ENCODE results near the gene INHBC. TPM values are rescaled to one million over a fixed set of nuclear protein-coding genes. Genes with fewer than 3 reads are reported as not detected.

Gene INHBC
- polyA plus RNA-seq, 1 of the 3 experiments (the other 2 are of a cell fraction), result 0.08 TPM

DNA sequence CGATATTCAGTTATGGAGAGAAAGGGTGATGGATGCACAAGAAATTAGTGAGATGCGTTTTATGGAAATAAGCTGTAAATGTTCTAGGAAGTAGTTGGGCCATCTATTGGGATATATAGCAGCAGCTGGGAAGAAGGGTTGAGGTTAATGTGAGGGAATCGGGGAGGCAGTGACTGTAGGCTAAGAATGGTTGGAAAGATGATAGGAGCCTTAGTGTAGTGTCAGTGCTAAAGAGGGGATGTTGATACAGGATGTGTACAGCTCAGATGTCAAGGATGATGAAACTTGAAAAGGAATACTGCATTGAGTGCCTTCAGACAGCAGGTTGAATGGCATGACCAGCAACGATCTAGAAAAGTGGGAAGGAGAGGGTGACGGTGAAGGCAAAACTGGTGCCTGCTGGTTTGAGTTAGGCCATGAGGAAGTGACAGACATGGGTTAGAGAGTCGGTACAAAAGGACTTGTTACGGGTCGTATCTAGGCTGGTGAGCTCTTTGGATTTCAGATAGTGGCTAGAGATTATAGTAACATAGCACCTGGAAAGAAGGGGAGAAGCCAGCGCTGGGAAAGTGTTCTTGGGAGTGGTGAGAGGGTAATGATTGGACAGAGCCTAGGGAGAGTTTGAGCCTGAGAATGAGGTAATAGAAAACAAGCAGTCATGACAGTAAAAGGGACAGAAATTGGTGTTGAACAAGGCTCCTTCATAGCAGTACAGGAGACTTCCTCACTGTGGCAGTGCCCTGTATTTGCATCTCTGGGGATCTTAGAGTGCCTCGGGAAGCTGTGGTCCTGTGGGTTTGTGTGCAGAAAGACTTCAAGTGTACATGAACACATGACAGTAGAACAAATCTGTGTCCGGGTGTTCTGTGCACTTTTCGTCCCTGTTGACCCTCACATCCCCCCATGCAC, 62.9 kb downstream of the INHBC start:
- Histone ChIP-seq H3K36me3 (replicated peaks in 1 of 2; ENCODE audit: control insufficient read depth in 1 of 2, insufficient read depth in 2 of 2, low read length in 1 of 2) (peaks cover 51 to 70% of the 10 kb centered on the region in 2 experiments), H3K4me2 (no peak overlapping the region), H3K9ac (no peak overlapping the region), H2AFZ (ENCODE audit: low read depth) (no peak overlapping the region), H3K79me2 (ENCODE audit: insufficient read depth) (peaks cover 9% of the 10 kb centered on the region; the same call in 1 of the 2 replicates), H3K27ac (ENCODE audit: low read depth in 2 of 2, low read length in 1 of 2) (no peak overlapping the region), H3K9me2 (no peaks in the 10 kb centered on the region), H3K27me3 (ENCODE audit: insufficient read depth) (no peaks in the 10 kb centered on the region), H3K4me3 (ENCODE audit: low read depth in 2 of 2, low read length in 1 of 2) (no peak overlapping the region), H3F3A (replicated peaks; ENCODE audit: insufficient read depth) (peaks cover 7% of the 10 kb centered on the region), H4K20me1 (ENCODE audit: insufficient read depth) (no peaks in the 10 kb centered on the region), H3K4me1 (ENCODE audit: control insufficient read depth in 1 of 2, insufficient read depth in 2 of 2, low read depth in 1 of 2, low read length in 1 of 2) (no peaks in the 10 kb centered on the region), H3K9me3 (no peaks in the 10 kb centered on the region)
- no peak for DNase-seq
- TF ChIP-seq EZH2phosphoT487 (IDR thresholded peaks at IDR 0.05; ENCODE audit: borderline replicate concordance, low read depth), result no peak
- TF ChIP-seq, protein P1, sequence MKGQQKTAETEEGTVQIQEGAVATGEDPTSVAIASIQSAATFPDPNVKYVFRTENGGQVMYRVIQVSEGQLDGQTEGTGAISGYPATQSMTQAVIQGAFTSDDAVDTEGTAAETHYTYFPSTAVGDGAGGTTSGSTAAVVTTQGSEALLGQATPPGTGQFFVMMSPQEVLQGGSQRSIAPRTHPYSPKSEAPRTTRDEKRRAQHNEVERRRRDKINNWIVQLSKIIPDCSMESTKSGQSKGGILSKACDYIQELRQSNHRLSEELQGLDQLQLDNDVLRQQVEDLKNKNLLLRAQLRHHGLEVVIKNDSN (IDR thresholded peaks at IDR 0.05; ENCODE audit: borderline replicate concordance, low read depth), result no peak
- TF ChIP-seq MEF2A (IDR thresholded peaks at IDR 0.05; ENCODE audit: borderline replicate concordance, low read depth), result no peak
- TF ChIP-seq TEAD4 (IDR thresholded peaks at IDR 0.05; ENCODE audit: borderline replicate concordance, insufficient read depth), result no peak
- TF ChIP-seq NRF1 (IDR thresholded peaks at IDR 0.05; ENCODE audit: low read depth, low read length), result no peak
- no peak for TF ChIP-seq CHD2 (IDR thresholded peaks at IDR 0.05; ENCODE audit: low read length, partially characterized antibody)
- TF ChIP-seq, protein P2, sequence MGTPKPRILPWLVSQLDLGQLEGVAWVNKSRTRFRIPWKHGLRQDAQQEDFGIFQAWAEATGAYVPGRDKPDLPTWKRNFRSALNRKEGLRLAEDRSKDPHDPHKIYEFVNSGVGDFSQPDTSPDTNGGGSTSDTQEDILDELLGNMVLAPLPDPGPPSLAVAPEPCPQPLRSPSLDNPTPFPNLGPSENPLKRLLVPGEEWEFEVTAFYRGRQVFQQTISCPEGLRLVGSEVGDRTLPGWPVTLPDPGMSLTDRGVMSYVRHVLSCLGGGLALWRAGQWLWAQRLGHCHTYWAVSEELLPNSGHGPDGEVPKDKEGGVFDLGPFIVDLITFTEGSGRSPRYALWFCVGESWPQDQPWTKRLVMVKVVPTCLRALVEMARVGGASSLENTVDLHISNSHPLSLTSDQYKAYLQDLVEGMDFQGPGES (IDR thresholded peaks at IDR 0.05; ENCODE audit: low read depth, low read length), result no peak
- no peak for TF ChIP-seq EP300 (IDR thresholded peaks at IDR 0.05; ENCODE audit: borderline replicate concordance in 1 of 2, low read depth in 1 of 2, low read length in 1 of 2)
- TF ChIP-seq RCOR1 (IDR thresholded peaks at IDR 0.05; ENCODE audit: low read length), result no peak
- no peak for TF ChIP-seq JUND (IDR thresholded peaks at IDR 0.05)
- TF ChIP-seq FOSL2 (IDR thresholded peaks at IDR 0.05; ENCODE audit: borderline replicate concordance, low read depth), result no peak
- no peak for TF ChIP-seq GATA2 (CRISPR knock-in tag; IDR thresholded peaks at IDR 0.05)
- no peak for TF ChIP-seq TCF12 (IDR thresholded peaks at IDR 0.05)
- no peak for TF ChIP-seq SMC3 (IDR thresholded peaks at IDR 0.05; ENCODE audit: low read depth, low read length)
- no peak for TF ChIP-seq FOXJ3 (CRISPR knock-in tag; IDR thresholded peaks at IDR 0.05)
- no peak for TF ChIP-seq YY1 (IDR thresholded peaks at IDR 0.05; ENCODE audit: low read depth)
- POLR2A ChIA-PET, result interaction anchor here (0.6 to 1.5 kb wide), 5 partner anchors 8 to 23 kb away, joined by 3 to 8 read pairs (median 4); partner anchors contain the start of gene DDIT3
- CTCF ChIA-PET, result interaction anchor here (0.6 to 1.4 kb wide), 6 partner anchors 17 to 283 kb away, joined by 3 to 5 read pairs (median 4); partner anchors contain the start of gene GLI1
- WGBS (ENCODE audit: low lambda C conversion rate), result 94% methylated on average over 12 of the region's 12 CpGs
